HCT116 (cell line): ENCODE results near the gene SLC25A29. TPM values are rescaled to one million over a fixed set of nuclear protein-coding genes. Genes with fewer than 3 reads are reported as not detected.

Experiments used
- ATAC-seq: fragments of 200-7000 bp; cut with Tn5 transposase; 2 replicates; pipeline ENCODE4 v1.9.1; 2020; ENCODE audit warnings: mild to moderate bottlenecking, moderate library complexity
- BruUV-seq: library from RNA; stranded (reverse); fragments of 400-500 nt; replicated peaks from 2 replicates; lab custom pipeline; 2021; lab: Mats Ljungman, UMichigan
- CTCF ChIA-PET: fragments of 300-600 bp; sonication (Branson Sonifier 250); formaldehyde crosslinking; loops from one replicate; lab custom pipeline; 2021; ENCODE audit warnings: antibody characterized with exemption; lab: Charles Lee
- POLR2A ChIA-PET: fragments of 300-600, 350-600 bp; sonication (Branson Sonifier 250); formaldehyde crosslinking; loops from one replicate; lab custom pipeline; 2021; ENCODE audit warnings: antibody characterized with exemption; lab: Charles Lee
- RAD21 ChIA-PET, 2 experiments: fragments of 300-600 bp; sonication (Branson Sonifier 250); formaldehyde crosslinking; loops; one replicate each; lab custom pipeline; 2023; ENCODE audit warnings: low total read pairs in 2 of 2; ENCODE audit not compliant: uncharacterized antibody in 2 of 2, unreplicated experiment in 2 of 2, low non-redundant PET in 1 of 2; lab: Charles Lee
- DNase-seq: peaks from one replicate; pipeline ENCODE4 v3.0.0-alpha.2; 2010; ENCODE audit warnings: low read depth, low spot score
- H2AFZ ChIP-seq: fragments of 200-600 bp; shearing (Covaris generic), sonication (generic); 2 replicates; pipeline ENCODE4 v1.6.1; 2017; ENCODE audit warnings: low read depth, mixed run types, mixed read lengths, antibody characterized with exemption, low read length; ENCODE audit not compliant: poor library complexity, severe bottlenecking
- H3K27ac ChIP-seq: 2 replicates; pipeline ENCODE4 v1.5.1; 2012; ENCODE audit warnings: low read depth, low read length
- H3K27me3 ChIP-seq: fragments of 200-600 bp; sonication (generic); 2 replicates; pipeline ENCODE4 v1.6.1; 2016; ENCODE audit warnings: mixed run types, low read length, mixed read lengths; ENCODE audit not compliant: insufficient read depth
- H3K36me3 ChIP-seq, 2 experiments: fragments of 200-500 bp in 1 of 2; fragments of 200-600 bp in 1 of 2; sonication (Bioruptor generic) in 1 of 2; sonication (generic) in 1 of 2; 2 replicates each; pipeline versions ENCODE4 v1.5.1 to v1.6.1; 2014 to 2016; ENCODE audit warnings: low read length in 2 of 2, inconsistent platforms in 1 of 2, mixed read lengths in 1 of 2, mixed run types in 1 of 2; ENCODE audit not compliant: insufficient read depth in 2 of 2, control insufficient read depth in 1 of 2
- H3K4me1 ChIP-seq, 2 experiments: fragments of 200-600 bp in 1 of 2; sonication (generic) in 1 of 2; 2 replicates each; pipeline versions ENCODE4 v1.5.1 to v1.6.1; 2012 to 2017; ENCODE audit warnings: low read length in 2 of 2, inconsistent platforms in 1 of 2, mild to moderate bottlenecking in 1 of 2, mixed read lengths in 1 of 2, mixed run types in 1 of 2, moderate library complexity in 1 of 2; ENCODE audit not compliant: insufficient read depth in 2 of 2, control insufficient read depth in 1 of 2
- H3K4me2 ChIP-seq: fragments of 200-600 bp; sonication (generic); 2 replicates; pipeline ENCODE4 v1.6.1; 2017; ENCODE audit warnings: mixed run types, low read length, mixed read lengths
- H3K4me3 ChIP-seq, 2 experiments: fragments of 200-600 bp in 1 of 2; sonication (generic) in 1 of 2; replicated peaks in 1 of 2; 2 replicates each; pipeline ENCODE4 v1.5.1; 2011 to 2016; ENCODE audit warnings: low read length in 2 of 2, control low read depth in 1 of 2, low read depth in 1 of 2, mild to moderate bottlenecking in 1 of 2, mixed read lengths in 1 of 2, mixed run types in 1 of 2
- H3K79me2 ChIP-seq: fragments of 200-600 bp; sonication (generic); 2 replicates; pipeline ENCODE4 v1.6.1; 2017; ENCODE audit warnings: mild to moderate bottlenecking, mixed run types, low read length, moderate library complexity, mixed read lengths; ENCODE audit not compliant: insufficient read depth
- H3K9ac ChIP-seq: fragments of 200-600 bp; sonication (generic); 2 replicates; pipeline ENCODE4 v1.6.1; 2016; ENCODE audit warnings: low read length, mixed read lengths
- H3K9me2 ChIP-seq: fragments of 200-600 bp; sonication (generic), shearing (Covaris generic); 2 replicates; pipeline ENCODE4 v1.6.1; 2017; ENCODE audit warnings: mixed run types, mild to moderate bottlenecking, moderate library complexity; ENCODE audit not compliant: insufficient read depth
- H3K9me3 ChIP-seq, 2 experiments: fragments of 200-500 bp in 1 of 2; fragments of 200-600 bp in 1 of 2; sonication (Bioruptor generic) in 1 of 2; sonication (generic) in 1 of 2; 2 replicates each; pipeline ENCODE4 v1.6.1; 2014 to 2017; ENCODE audit warnings: low read length in 2 of 2, mixed read lengths in 2 of 2, inconsistent platforms in 1 of 2, low read depth in 1 of 2, mild to moderate bottlenecking in 1 of 2, mixed run types in 1 of 2, moderate library complexity in 1 of 2; ENCODE audit not compliant: control insufficient read depth in 1 of 2, insufficient read depth in 1 of 2
- H4K20me1 ChIP-seq: fragments of 200-600 bp; sonication (generic), shearing (Covaris generic); 2 replicates; pipeline ENCODE4 v1.6.1; 2017; ENCODE audit warnings: mixed run types, mild to moderate bottlenecking, moderate library complexity; ENCODE audit not compliant: insufficient read depth
- ATF3 ChIP-seq: IDR thresholded peaks from 2 replicates; pipeline ENCODE4 v1.6.1; 2012
- CBX3 ChIP-seq: IDR thresholded peaks from 2 replicates; pipeline ENCODE4 v1.6.1; 2012; ENCODE audit warnings: low read depth
- CEBPB ChIP-seq: IDR thresholded peaks from 2 replicates; pipeline ENCODE4 v1.6.1; 2012; ENCODE audit warnings: low read depth
- CTCF ChIP-seq, 3 experiments: fragments of 200-600 bp in 1 of 3; sonication (generic) in 1 of 3; IDR thresholded peaks in 2 of 3; conservative IDR thresholded peaks in 1 of 3; 2 replicates each; pipeline ENCODE4 v1.5.1; 2012 to 2017; ENCODE audit warnings: low read depth in 2 of 3, low read length in 2 of 3, antibody characterized with exemption in 1 of 3, borderline replicate concordance in 1 of 3, control low read depth in 1 of 3, mild to moderate bottlenecking in 1 of 3, mixed read lengths in 1 of 3, mixed run types in 1 of 3, moderate library complexity in 1 of 3; ENCODE audit not compliant: insufficient read depth in 1 of 3
- ELF1 ChIP-seq: IDR thresholded peaks from 2 replicates; pipeline ENCODE4 v1.6.1; 2012; ENCODE audit warnings: low read depth, borderline replicate concordance
- EZH2 ChIP-seq: fragments of 200-600 bp; sonication (generic); IDR thresholded peaks from 2 replicates; pipeline ENCODE4 v1.6.1; 2017; ENCODE audit warnings: antibody characterized with exemption, mixed run types
- EZH2phosphoT487 ChIP-seq: fragments of 200-600 bp; IDR thresholded peaks from 2 replicates; pipeline ENCODE4 v1.6.1; 2018; ENCODE audit warnings: antibody characterized with exemption, borderline replicate concordance
- FOSL1 ChIP-seq: IDR thresholded peaks from 2 replicates; pipeline ENCODE4 v1.6.1; 2012; ENCODE audit warnings: low read depth
- MAX ChIP-seq: IDR thresholded peaks from 2 replicates; pipeline ENCODE4 v1.6.1; 2012
- POLR2A ChIP-seq: IDR thresholded peaks from 2 replicates; pipeline ENCODE4 v1.7.0; 2011; ENCODE audit warnings: borderline replicate concordance; ENCODE audit not compliant: insufficient read depth, insufficient read length; ENCODE audit errors: extremely low read depth
- RAD21 ChIP-seq: IDR thresholded peaks from 2 replicates; pipeline ENCODE4 v1.6.1; 2012; ENCODE audit warnings: low read depth, mild to moderate bottlenecking
- REST ChIP-seq: IDR thresholded peaks from 2 replicates; pipeline ENCODE4 v1.6.1; 2012; ENCODE audit warnings: low read depth
- SIN3A ChIP-seq: IDR thresholded peaks from 2 replicates; pipeline ENCODE4 v1.6.1; 2012; ENCODE audit warnings: low read depth
- SP1 ChIP-seq: IDR thresholded peaks from 2 replicates; pipeline ENCODE4 v1.6.1; 2012; ENCODE audit warnings: low read depth
- SRF ChIP-seq: IDR thresholded peaks from 2 replicates; pipeline ENCODE4 v1.6.1; 2012; ENCODE audit warnings: low read depth
- TCF7L2 ChIP-seq: IDR thresholded peaks from 2 replicates; pipeline ENCODE4 v1.7.0; 2011; ENCODE audit warnings: borderline replicate concordance, inconsistent platforms; ENCODE audit not compliant: insufficient read depth, insufficient read length; ENCODE audit errors: extremely low read depth
- YY1 ChIP-seq: IDR thresholded peaks from 2 replicates; pipeline ENCODE4 v1.6.1; 2011; ENCODE audit warnings: low read length, low read depth, moderate library complexity, mild to moderate bottlenecking; ENCODE audit not compliant: insufficient replicate concordance; ENCODE audit errors: extremely low read depth
- ZFX ChIP-seq: fragments of 450-650 bp; IDR thresholded peaks from 2 replicates; pipeline ENCODE4 v1.6.1; 2017
- intact Hi-C: fragments of 100-400 bp; cut with micrococcal nuclease; formaldehyde crosslinking; loops from 2 replicates; pipeline ENCODE4 v1.10.0; 2022
- total RNA-seq: library from RNA; stranded (reverse); gene quantifications from one replicate; pipeline ENCODE4 v1.2.1, GENCODE V29; 2021; ENCODE audit not compliant: unreplicated experiment
- TF ChIP-seq, protein P1 (sequence below): IDR thresholded peaks from 2 replicates; pipeline ENCODE4 v1.6.1; 2011; ENCODE audit warnings: mild to moderate bottlenecking, low read length, moderate library complexity; ENCODE audit not compliant: insufficient replicate concordance; ENCODE audit errors: extremely low read depth

The SLC25A29 gene
- total RNA-seq, 1 experiment from 2014 or later: 38.7 TPM

DNA sequence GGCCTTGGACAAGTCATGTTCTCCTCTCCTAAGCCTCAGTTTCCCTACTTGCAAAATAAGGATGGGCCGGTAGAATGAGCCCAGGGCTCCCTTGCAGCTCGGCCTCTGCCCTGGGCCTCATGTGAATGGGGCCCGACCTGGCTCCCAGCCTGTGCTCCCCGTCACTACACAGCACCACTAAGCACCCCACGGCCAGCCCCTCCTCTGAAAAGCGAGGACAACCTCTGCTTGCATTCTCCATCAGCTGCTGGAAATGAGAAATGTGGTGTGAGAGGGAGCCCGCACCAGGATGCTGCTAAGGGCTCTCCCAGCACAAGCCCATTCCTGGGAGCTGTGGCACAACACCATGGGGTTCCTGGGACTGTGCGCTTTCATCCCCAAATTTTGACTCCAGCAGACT, 27.1 kb upstream of the SLC25A29 start:
- no peaks in the 10 kb centered on the region for H4K20me1 ChIP-seq
- H3K4me2 ChIP-seq: no peak overlapping the region
- no peak overlapping the region for H2AFZ ChIP-seq
- H3K4me1 ChIP-seq: no peaks in the 10 kb centered on the region
- H3K9me2 ChIP-seq: no peaks in the 10 kb centered on the region
- TF ChIP-seq RAD21 (no peak), CBX3 (no peak), POLR2A (no peak), ATF3 (no peak), SP1 (no peak), ELF1 (no peak), EZH2 (no peak), SRF (no peak), CEBPB (no peak), SIN3A (no peak), MAX (no peak), ZFX (no peak), FOSL1 (no peak), REST (no peak), CTCF (IDR thresholded peaks at IDR 0.05 in 2 of 3, conservative IDR thresholded peaks at IDR 0.05 in 1 of 3; ENCODE audit: borderline replicate concordance in 1 of 3, insufficient read depth in 1 of 3, low read depth in 2 of 3, low read length in 2 of 3) (no peak), YY1 (no peak), TCF7L2 (no peak), EZH2phosphoT487 (no peak)
- TF ChIP-seq, protein P1, sequence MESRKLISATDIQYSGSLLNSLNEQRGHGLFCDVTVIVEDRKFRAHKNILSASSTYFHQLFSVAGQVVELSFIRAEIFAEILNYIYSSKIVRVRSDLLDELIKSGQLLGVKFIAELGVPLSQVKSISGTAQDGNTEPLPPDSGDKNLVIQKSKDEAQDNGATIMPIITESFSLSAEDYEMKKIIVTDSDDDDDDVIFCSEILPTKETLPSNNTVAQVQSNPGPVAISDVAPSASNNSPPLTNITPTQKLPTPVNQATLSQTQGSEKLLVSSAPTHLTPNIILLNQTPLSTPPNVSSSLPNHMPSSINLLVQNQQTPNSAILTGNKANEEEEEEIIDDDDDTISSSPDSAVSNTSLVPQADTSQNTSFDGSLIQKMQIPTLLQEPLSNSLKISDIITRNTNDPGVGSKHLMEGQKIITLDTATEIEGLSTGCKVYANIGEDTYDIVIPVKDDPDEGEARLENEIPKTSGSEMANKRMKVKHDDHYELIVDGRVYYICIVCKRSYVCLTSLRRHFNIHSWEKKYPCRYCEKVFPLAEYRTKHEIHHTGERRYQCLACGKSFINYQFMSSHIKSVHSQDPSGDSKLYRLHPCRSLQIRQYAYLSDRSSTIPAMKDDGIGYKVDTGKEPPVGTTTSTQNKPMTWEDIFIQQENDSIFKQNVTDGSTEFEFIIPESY: no peak
- peaks cover 0 to 5% of the 10 kb centered on the region in 2 experiments; a peak in 1 of 4 replicates for H3K36me3 ChIP-seq
- BruUV-seq: no TSS peak
- H3K79me2 ChIP-seq: no peaks in the 10 kb centered on the region
- H3K27ac ChIP-seq: no peak overlapping the region
- ChIA-PET POLR2A (no interaction called here), CTCF (no interaction called here), RAD21 (no interaction called here)
- H3K27me3 ChIP-seq: no peaks in the 10 kb centered on the region
- intact Hi-C loops: no loop called here
- ATAC-seq: no peak
- no peak overlapping the region for H3K4me3 ChIP-seq
- no peaks in the 10 kb centered on the region for H3K9me3 ChIP-seq
- H3K9ac ChIP-seq: no peak overlapping the region
- no peak for DNase-seq
